Measurements from ENCODE around the gene FBXO10.
"Not testable (repeated sequence)": the region's sequence is repeated elsewhere in the genome, so short reads cannot be mapped to it uniquely, and the experiment has no call there.

FBXO10 gene, protein sequence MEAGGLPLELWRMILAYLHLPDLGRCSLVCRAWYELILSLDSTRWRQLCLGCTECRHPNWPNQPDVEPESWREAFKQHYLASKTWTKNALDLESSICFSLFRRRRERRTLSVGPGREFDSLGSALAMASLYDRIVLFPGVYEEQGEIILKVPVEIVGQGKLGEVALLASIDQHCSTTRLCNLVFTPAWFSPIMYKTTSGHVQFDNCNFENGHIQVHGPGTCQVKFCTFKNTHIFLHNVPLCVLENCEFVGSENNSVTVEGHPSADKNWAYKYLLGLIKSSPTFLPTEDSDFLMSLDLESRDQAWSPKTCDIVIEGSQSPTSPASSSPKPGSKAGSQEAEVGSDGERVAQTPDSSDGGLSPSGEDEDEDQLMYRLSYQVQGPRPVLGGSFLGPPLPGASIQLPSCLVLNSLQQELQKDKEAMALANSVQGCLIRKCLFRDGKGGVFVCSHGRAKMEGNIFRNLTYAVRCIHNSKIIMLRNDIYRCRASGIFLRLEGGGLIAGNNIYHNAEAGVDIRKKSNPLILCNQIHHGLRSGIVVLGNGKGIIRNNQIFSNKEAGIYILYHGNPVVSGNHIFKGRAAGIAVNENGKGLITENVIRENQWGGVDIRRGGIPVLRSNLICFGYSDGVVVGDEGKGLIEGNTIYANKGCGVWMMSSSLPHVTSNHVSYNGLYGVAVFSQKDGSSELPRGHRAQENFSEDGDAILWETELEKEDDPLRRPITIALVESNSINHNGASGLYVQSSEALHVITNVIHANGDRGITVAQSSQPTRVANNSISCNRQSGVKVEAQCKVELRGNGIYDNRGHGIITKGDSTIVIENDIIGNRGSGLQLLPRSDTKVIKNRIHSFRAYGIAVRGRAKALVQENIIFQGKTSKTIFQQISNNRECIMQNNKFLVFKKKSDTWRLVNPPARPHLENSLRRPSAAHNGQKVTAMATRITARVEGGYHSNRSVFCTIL

DNA sequence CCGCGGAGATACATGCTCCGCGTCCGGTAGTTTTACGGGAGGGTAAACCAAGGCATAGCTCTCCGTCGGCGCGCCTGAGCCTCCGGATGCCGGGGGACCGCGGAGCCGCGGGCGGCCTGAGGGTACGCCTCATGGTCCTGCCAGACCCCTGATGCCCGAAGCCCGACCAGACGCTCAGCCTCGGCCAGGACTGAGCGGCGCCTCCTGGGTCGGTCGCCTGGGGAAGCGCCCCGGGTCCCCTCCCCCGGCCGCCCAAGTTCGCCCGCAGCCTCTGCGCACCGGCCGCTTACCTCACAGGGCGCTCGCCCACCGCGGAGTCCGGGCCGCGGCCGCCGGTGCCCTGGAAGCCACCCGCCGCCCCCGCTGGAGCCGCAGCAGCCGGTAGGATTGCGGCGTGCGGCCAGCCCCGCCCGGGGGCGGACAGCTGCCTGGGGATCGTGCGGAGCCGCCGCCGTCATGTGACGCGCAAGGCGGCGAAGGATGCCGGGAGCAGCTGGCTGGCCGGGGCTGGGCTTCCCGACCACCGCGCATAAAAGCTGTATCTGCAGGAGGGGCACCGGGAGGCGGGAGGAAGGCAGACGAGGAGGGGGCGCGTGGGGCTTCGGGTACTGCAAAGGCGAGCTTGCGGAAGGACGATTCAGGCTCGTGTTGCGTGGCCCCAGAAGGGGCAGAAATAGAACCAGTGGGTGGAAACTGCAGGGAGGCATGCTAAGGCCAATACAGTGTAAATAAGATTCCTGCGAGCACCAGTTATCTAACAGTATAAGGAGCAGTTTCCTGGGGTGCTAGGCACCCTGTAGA, at the start of gene FBXO10:
TSS of gene FBXO10 (minus strand) at position 460 of the 801 bp plus-strand sequence. CDS start 34,612 bp downstream, outside the sequence.
- peak in 4 of 6 experiments; percentile 9 to 29 (median 14) for DNase-seq

DNA sequence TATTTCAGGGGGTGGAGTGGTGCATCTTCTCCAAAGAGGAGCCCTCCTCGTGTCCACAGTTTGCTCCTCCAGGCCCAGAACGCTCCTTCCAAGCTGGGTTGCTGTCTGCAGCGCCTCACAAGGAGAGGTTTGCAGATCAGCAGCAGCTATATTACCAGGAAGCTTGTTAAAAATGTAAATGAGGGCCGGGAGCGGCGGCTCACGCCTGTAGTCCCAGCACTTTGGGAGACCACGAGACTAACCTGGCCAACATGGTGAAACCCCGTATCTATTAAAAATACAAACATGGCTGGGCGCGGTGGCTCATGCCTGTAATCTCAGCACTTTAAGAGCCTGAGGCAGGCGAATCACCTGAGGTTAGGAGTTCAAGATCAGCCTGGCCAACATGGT, 49.6 kb upstream of the FBXO10 start:
- DNase-seq = no peak

DNA sequence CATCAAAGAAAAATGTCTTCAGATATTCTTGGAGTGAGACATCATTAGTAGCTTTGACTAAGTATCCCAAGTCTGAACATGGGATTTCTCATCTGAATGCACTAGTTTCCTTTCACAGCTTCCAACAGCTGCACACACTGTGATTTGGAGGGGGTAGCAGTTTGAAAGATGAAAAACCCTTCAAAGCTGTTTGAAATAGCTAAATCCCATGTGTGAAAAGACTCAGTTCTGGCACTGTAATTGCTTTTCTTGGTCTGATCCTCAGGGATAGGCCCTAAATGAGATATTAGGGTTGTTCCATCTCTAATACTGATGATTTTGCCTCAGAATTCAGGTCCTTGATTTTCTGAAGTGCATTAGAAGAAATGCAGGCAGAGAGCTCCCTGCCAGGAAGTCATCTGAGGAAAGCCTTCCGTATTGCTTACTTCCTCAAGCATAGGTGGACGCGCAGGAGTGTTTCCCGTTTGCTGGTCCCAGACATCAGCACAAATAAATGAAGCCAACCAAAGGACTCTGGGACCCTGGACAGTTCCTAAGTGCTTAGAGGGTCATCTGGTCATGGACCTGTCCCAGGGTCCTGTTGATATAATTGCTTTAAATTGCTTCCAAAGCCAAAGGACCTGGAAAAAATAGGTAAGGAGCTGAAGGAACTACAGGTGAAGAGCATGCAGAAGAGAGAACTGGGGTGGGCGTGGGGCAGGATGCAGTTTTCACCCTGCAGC, 49.0 kb upstream of the FBXO10 start:
- no peak for DNase-seq

DNA sequence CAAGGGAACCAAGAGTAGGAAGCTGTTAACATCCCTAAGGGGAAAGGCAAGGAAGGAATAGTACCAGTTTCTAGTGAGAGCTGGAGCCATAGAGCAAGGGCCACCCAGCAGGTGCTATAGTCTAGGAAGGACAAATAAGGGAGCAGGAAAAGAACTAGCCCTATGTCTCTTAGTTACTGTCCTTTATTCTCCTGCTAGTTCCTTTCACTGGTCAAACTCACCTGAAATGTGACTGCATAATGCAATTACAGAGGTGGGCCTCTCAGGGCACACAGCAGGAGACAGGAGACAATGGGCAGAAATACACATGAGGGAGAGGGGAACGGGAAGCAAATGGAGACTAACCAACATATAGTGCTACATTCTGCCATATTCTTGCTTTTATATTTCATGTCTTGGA, 47.9 kb upstream of the FBXO10 start:
- no peak for DNase-seq

DNA sequence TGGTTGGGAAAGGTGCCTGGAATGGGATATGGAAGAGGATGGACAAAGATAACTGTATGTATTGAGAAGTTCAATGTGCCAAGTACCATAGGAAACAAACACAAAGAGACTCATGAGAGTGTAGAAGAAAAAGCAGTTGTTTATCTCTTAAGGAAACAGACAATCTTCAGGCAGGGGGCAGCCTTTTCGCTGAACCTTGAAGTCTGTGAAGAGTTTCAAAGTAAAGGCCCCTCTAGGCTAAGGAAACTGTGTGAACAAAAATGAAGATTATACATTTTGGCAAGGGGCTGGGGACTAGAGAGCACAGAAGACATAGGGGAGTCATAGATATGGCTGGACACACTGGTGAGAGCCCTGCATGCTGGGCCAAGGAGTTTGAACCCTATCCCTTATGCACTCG, 47.1 kb upstream of the FBXO10 start:
- DNase-seq = no peak

DNA sequence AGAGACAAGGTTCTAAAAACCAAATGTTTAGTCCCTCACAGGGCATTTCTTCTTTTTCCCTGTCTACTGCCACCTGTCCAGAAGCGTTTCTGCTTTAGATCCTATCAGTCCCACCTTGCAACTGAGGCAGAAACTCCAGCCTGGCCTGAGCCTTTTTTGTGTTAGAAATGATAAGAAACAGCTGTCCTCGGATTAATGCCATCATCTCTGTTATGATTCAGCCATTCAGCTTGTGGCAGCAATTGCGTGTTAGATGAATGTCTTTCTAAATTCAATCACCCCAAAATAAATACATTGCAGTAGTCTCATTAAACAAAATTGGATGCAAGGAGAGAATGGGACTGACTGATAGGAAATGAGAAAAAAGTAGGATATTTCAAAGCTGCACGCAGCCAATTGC, 46.3 kb upstream of the FBXO10 start:
- no peak for DNase-seq

DNA sequence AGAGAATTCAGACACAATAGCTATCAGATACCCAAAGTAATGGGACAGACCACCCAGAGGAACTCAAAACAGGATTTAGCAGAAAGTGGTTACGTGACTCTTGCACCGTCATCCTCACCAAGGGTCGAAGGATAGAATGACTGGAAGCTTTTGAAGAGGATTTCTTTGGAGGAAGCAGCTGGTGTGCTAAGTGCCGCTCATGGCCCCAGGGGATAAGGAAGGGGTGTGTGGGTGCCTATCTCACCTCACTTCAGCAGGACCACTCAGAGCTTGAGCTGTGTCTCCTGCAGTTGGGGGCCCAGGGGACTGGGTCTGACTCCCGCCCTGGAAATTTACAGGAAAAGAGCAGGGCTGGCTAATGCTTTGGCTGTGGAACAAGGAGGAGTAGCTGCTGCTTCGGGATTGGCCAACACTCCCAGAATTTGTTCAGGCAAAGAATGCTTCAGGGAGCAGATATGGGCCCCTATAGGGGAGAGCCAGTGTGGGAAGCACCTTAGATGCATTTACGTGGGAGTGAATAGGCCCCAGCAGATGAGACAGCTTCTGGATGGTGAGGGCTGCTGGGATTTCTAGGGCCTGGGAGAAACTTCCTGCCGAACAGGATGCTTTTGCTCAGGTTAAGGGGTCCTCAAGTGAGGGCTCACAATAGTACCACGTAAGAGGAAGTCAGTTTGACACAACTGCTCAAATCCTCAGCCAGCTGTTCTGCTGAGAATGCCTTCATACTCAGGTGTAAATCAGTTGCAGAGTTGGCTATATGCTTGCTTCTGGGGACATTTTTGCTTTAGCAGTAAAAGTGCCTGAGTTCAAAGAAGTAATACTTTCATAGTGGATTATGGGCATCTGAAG, 45.3 kb upstream of the FBXO10 start:
- no peak for DNase-seq

DNA sequence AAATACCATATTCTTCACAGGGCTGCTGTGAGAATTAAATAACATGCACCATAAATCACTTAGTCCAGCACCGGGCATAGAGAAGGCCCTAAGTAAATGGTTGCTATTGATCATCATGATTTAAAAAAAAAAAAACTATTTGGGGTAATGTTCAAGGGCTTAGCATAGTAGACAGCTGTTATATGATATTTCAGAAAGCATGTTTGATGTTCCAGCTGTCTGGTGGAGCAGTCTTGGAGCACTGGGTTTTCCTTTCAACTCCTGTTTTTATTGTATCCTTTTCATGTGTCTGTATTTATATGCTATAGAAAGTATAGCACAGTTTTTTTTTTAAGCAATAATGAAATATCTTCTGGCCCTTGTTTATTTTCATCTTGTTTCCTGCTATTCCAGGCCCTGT, 44.2 kb upstream of the FBXO10 start:
- DNase-seq = no peak

DNA sequence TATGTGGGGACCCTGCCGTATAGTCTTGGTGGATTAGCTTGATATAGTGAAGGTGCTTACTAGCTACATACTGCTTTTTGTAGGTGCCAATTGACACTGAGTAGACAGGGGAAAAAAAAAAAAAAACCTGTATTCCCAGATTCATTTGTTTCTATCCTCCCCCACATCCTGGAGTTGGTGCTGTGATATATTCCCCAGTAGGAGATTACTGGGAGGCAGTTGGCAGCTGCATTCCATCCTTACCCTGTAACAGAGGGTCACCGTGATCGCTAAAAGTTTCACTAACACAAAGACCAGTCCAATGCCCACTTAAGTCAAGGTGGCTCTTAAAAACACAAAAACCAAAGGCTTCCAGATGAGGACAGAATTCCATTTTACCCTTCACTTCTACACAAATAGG, 43.6 kb upstream of the FBXO10 start:
- no peak for DNase-seq

DNA sequence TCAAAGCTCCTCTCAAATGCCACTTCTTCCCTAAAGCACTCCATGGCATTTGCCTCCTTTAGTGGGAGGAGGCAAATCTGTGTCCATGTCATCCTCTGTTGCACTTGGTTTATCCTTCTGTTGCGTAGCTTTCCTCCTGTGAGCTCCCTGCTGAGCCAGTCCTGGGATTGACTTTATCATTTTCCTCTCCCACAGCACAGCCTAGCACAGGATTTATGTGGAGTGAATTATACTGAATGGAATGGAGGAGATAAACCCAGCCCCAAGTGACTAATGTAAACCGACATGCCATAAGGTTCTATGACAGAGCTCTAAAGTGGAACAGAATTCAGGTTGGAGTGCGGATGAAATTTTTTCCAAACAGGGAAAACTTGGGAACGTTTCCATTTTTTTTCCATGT, 42.6 kb upstream of the FBXO10 start:
- DNase-seq = no peak

DNA sequence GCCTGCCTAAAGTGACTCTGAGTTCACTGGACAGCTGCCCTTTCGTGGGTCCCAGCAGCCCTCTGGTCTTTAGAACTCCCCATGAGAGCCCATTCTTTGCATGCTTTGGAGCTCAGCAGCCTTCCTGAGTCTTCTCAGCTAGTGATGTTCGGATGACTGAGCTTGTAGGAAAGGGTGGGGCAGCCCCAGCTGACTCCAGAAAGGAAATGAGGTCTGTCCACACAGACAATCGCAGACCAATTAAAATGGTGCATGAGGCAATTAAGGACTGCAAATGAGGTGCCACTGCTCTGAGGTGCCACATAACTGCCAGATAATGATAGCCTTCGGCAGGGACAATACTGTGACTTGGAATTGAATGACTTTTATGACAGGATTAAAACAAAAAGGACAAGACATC, 41.7 kb upstream of the FBXO10 start:
- no peak for DNase-seq

DNA sequence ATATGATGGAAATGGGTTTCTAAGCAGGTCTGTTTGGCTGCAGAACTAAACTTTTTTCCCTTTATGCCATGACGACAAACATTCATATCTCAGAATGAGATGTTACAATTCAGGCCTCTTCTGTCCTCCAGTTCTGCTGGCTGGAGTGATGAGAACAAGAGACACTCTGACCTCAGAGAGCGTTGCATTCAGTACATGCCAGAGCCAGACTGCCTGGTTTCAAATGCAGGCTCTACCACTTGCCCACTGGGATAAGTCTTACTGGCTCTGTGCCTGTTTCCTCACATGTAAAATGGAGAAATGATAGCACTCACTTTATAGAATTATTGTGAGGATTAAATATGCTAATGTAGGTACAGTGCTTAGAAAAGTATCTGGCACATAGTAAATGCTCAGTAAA, 41.0 kb upstream of the FBXO10 start:
- no peak for DNase-seq

DNA sequence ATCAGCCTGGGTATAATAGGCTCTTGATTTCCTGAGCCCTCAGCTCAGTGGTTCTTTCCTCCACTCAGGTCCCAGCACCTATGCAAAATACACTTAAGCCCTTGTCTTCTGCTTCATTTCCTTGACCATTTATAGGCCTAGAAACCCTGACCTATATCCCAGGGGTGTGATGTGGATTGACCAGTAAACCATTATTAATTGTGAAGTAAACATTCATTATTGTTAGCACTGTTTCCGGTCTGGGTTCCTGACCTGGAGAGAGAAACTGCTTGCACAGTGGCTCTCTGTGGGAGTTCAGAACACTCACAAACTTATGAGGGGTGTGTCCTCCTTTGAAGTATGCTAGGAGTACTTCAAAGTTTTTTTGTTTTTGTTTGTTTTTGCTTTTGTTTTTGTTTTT, 35.8 kb upstream of the FBXO10 start:
- no peak for DNase-seq

DNA sequence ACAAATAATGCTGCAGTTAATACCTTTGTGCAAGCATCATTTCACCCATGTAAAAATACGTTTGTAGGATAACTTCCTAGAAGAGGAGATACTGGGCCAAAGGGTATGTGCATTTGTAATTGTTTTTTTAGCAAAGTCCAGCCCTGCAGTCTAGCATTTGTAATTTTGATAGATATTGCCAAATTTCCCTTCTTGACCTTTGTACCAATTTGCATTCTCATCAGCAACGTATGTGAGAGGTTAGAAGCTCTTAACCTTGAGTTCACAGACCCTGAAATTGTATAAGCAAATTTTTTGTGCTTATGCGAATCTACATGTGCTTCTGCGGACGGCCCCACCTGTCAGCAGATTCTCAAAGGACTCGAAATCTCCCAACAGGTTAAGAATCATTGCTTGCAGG, 34.8 kb upstream of the FBXO10 start:
- DNase-seq = no peak

DNA sequence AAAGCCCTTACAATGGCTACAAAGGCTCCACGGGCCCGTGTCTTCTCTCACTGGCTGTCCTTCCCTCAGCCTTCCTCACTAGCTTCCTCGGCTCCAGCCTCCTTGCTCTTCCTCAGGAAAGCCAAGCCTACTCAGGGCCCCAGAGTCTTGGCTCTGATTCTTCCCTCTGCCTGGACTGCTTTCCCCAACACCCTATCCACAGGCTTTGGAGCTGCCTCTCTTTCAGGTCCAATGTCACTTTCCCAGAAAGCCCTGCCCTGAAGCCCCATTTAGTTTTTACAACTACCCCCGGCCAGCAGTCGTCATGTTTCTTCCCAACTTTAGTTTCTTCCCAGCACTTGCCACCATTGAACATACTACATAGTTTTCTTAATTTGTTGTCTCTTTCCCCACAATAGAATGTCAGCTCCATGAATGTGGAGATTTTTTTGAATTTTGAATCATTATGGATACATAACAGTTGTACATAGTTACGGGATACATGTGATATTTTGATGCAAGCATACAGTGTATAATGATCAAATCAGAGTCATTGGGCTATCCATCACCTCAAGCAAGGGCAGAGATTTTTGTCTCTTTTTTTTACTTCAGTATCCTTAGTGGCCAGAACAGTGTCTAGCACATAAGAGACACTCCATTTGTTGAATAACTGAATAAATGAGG, 33.7 kb upstream of the FBXO10 start:
- DNase-seq = no peak

DNA sequence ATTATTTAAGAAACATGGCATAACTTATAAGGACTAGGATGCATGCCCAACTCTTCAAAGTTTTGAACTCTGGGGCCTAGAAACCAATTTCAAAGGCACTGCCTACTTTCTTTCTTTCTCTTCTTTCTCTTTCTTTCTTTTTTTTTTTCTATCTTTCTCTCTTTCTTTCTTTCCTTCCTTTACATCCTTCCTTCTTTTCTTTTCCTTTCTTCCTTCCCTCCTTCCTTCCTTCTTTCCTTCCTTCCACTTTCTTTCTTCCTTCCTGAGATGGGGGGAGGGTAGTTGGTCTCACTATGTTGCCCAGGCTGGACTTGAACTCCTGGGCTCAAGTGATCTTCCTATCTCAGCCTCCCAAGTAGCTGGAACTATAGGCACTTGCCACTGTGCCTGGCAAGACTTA, 32.1 kb upstream of the FBXO10 start:
- no peak for DNase-seq

DNA sequence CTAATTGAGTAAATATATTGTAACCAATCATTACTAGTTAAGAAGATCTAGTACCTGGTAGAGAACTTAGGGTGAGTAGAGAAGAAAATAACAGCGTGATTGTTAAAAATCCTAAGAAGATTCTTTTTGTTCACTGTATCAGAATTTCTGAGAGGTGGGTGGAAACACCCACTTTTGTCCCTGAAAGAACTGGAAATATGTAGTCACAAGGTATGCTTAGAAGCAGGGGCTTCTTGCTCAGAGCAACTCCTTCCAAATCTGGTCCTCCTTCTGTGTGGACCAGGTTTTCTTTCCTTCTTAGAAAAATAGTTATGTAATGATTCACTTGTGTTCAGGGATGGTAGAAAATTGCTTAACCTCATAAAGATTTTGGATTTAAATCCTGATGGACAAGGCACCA, 28.1 kb upstream of the FBXO10 start:
- DNase-seq = no peak

DNA sequence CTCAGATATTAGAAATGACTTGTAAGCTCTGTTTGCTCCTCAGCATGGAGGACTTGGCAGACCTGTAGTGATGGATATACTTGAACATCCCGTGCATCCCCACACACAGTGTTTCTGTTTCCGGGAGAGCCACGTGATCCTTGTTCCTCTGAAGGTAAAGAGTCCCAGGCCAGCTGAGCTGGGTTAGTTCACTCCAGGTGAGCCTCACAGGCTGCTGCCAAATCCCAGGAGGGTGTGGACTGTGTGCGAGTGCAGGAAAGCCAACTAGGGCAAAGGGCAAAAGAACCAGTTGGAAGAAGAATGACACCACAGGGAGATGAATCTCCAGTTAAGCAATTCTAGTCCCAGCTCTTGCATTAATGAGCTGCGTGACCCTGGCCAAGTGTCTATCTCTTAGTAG, 26.6 kb upstream of the FBXO10 start:
- no peak for DNase-seq

DNA sequence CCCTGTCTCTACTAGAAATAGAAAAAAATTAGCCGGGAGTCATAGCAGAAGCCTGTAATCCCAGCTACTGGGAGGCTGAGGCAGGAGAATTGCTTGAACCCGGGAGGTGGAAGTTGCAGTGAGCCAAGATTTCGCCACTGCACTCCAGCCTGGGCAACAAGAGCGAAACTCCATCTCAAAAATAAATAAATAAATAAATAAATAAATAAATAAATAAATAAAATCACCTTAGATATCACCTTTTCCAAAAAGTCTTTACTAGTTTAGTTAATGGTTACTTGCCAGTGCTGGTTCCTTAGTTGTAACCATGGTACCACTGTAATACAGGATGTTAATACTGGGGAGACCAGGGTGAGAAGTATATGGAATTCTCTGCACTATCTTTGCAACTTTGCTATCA, 25.9 kb upstream of the FBXO10 start:
- DNase-seq = not testable (repeated sequence)

DNA sequence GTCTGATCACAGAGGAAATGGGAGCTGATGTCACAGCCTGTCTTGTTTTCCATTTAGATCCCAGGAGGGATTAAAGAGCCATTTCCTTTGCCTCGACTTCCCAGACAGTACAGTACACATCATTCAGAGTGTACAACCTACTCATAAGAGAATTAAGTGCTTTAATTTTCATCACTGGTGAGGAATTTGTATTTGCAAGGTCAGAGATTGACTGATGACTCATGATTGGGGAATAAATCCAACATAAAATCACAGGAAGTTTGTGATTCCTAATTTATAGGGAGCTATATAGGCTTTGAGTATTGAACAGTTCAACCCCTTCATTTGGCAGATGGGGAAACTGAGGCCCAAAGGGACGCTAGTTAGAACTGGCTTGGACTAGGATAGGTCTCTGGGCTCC, 20.3 kb upstream of the FBXO10 start:
- no peak for DNase-seq

DNA sequence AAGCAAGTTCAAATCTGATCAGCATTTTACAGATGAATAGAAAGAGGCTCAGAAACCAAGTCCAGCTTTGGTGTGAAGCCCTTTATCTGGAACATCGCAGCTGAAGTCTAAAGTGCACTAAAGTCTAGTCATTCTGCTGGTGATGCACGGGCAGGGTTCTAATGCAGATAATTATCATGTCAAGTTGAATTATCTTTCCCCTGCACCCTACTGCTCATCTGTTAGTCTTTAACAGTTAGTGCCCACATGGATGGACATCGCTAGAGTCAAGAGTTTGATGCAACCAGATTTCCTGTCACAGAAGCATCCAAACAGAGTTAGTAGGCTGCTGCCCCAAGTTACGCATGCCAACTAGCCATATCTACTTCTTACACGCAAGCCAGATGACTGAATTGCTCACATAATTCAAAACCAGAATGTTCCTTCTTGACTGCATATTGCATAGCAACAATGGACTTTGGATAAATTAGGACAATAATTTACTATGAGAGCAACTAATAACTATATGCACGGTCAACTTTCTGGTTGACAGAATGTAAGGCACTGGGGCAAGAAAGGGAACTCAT, 17.8 kb upstream of the FBXO10 start:
- no peak for DNase-seq

All from stimulated activated naive CD4-positive, alpha-beta T cell (primary cell).